ENCODE results near the gene RBM8A.

Gene RBM8A

GRCh38 chr1:145871994-145872924 lies 55.0 kb downstream of the RBM8A start:
- DNase-seq, result no peak

Measured in NCI-H1092 treated with DMSO at 0.1 percent for 48 hours (cell line).